ENCODE results near the gene ANKRD22.
A peak's percentile ranks its signal among the peaks of the same experiment; 100 is the strongest.

GRCh38 chr10:88890681-88891381 is 39.2 kb upstream of the ANKRD22 start:
- TF ChIP-seq, protein P1, sequence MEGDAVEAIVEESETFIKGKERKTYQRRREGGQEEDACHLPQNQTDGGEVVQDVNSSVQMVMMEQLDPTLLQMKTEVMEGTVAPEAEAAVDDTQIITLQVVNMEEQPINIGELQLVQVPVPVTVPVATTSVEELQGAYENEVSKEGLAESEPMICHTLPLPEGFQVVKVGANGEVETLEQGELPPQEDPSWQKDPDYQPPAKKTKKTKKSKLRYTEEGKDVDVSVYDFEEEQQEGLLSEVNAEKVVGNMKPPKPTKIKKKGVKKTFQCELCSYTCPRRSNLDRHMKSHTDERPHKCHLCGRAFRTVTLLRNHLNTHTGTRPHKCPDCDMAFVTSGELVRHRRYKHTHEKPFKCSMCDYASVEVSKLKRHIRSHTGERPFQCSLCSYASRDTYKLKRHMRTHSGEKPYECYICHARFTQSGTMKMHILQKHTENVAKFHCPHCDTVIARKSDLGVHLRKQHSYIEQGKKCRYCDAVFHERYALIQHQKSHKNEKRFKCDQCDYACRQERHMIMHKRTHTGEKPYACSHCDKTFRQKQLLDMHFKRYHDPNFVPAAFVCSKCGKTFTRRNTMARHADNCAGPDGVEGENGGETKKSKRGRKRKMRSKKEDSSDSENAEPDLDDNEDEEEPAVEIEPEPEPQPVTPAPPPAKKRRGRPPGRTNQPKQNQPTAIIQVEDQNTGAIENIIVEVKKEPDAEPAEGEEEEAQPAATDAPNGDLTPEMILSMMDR (IDR thresholded peaks at IDR 0.05): no peak
- TF ChIP-seq FOSL2 (IDR thresholded peaks at IDR 0.05) (no peak), FOSL2 (CRISPR knock-in tag; IDR thresholded peaks at IDR 0.05) (peak; percentile 16; the same call in 1 of the 2 replicates)

Measured in A549 (cell line).